ENCODE measurements around the gene RPS16. TPM values are rescaled to one million over a fixed set of nuclear protein-coding genes. Genes with fewer than 3 reads are reported as not detected.
A peak's percentile ranks its signal among the peaks of the same experiment; 100 is the strongest.

Gene RPS16
- total and polyA plus RNA-seq, 9 of the 15 experiments (the other 6 are each of a cell fraction or from before 2014, with no cell fraction given) = 82.6 to 3,671 (median 2,204) TPM

DNA sequence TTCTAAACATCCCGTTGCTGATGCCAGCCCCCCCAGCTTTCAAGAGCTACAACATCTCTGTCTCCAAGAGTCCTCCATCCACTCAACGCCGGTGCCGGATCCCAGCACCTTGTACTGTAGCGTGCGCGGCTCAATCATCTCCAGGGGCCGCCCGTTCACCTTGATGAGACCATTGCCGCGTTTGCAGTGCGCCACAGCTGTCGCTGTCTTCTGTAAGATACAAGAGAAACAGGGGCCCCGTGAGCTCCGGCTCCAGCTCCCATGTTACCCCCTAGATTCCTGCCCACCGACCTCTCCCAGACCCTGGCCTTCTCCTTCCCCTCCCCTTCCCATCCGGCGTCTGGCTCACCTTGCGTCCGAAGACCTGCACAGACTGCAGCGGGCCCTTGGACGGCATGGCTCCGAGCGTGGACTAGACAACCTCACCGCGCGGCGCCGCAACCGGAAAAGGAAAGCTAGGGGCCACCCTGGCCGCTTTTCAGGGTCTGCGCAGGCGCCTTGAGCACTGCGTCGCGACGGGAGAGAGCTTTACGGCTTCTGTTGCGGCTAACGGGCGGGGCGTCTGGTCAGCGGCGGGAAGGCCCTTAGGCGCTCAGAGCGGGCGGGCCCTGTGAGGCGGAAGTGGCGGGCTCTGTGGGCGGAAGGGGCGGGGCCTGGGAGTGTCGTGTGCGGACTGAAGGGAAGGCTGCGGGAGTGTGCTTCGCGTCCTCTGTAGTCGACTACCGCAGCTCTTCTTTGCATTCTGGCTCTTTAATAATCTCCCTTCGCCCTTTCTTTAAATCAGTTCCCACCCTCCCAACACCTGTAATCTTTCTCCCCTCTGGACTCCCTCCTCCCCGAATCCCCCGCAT is at the start of gene RPS16 (continued):
- TF ChIP-seq, protein P1, sequence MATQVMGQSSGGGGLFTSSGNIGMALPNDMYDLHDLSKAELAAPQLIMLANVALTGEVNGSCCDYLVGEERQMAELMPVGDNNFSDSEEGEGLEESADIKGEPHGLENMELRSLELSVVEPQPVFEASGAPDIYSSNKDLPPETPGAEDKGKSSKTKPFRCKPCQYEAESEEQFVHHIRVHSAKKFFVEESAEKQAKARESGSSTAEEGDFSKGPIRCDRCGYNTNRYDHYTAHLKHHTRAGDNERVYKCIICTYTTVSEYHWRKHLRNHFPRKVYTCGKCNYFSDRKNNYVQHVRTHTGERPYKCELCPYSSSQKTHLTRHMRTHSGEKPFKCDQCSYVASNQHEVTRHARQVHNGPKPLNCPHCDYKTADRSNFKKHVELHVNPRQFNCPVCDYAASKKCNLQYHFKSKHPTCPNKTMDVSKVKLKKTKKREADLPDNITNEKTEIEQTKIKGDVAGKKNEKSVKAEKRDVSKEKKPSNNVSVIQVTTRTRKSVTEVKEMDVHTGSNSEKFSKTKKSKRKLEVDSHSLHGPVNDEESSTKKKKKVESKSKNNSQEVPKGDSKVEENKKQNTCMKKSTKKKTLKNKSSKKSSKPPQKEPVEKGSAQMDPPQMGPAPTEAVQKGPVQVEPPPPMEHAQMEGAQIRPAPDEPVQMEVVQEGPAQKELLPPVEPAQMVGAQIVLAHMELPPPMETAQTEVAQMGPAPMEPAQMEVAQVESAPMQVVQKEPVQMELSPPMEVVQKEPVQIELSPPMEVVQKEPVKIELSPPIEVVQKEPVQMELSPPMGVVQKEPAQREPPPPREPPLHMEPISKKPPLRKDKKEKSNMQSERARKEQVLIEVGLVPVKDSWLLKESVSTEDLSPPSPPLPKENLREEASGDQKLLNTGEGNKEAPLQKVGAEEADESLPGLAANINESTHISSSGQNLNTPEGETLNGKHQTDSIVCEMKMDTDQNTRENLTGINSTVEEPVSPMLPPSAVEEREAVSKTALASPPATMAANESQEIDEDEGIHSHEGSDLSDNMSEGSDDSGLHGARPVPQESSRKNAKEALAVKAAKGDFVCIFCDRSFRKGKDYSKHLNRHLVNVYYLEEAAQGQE (IDR thresholded peaks at IDR 0.05; ENCODE audit: borderline replicate concordance) = no peak
- TF ChIP-seq, protein P1 (CRISPR knock-in tag; IDR thresholded peaks at IDR 0.05; ENCODE audit: low read depth) = peak; percentile 54; the same call in 1 of the 2 replicates
- TF ChIP-seq SAP30 (IDR thresholded peaks at IDR 0.05; ENCODE audit: borderline replicate concordance, insufficient read depth, low read depth, low read length, poor library complexity, severe bottlenecking) (peak; percentile 90), ZNF740 (CRISPR knock-in tag; IDR thresholded peaks at IDR 0.05) (no peak), ZNF740 (tag; IDR thresholded peaks at IDR 0.05) (no peak), HDAC1 (IDR thresholded peaks at IDR 0.05) (peak in 1 of 2 experiments; percentile 96; a peak in 2 of 4 replicates), YY1 (IDR thresholded peaks at IDR 0.05; ENCODE audit: borderline replicate concordance in 1 of 3, control insufficient read depth in 1 of 3, extremely low read depth in 1 of 3, insufficient read depth in 3 of 3, insufficient read length in 1 of 3, insufficient replicate concordance in 2 of 3, low read depth in 1 of 3, low read length in 2 of 3) (peak in 2 of 3 experiments; percentile 63 to 71), PML (IDR thresholded peaks at IDR 0.05; ENCODE audit: low read length) (peak; percentile 87), PHF20 (IDR thresholded peaks at IDR 0.05; ENCODE audit: partially characterized antibody) (peak; percentile 72), E2F4 (CRISPR knock-in tag; IDR thresholded peaks at IDR 0.05; ENCODE audit: low read depth) (peak; percentile 74; the same call in 1 of the 2 replicates), TCF15 (CRISPR knock-in tag; IDR thresholded peaks at IDR 0.05) (no peak), ZFP91 (CRISPR knock-in tag; IDR thresholded peaks at IDR 0.05) (no peak)

Data from K562 (cell line).